Activated CD8-positive, alpha-beta memory T cell treated with anti-CD3 and anti-CD28 coated beads, Interleukin-2, amount 50 U/mL, for 4 hours (primary cell): ENCODE data around the gene HTR4.

Experiments used
- DNase-seq: peaks from one replicate; pipeline ENCODE4 v3.0.0-alpha.2; 2020

The HTR4 gene

GRCh38 chr5:148524721-148525120, 129.6 kb downstream of the HTR4 start:
- DNase-seq = no peak

GRCh38 chr5:148523139-148523538, 131.2 kb downstream of the HTR4 start:
- no peak for DNase-seq

DNA sequence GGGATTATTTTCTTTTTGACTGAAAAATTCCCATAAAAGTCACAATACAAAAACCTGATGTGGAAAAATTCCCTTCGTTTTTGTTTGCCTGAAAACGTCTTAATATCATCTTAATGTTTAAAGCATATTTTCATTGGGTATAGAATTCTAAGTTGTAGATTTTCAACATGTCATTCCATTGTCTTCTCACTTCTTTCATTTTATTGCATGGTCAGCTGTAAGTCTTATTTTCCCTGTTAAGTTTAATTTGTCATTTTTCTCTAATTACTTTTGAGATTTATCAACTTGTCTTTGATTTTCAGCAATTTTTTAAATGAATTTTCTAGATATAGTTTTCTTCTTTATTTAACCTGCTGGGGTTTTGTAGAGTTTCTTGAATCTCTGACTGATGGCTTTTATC, 138.9 kb downstream of the HTR4 start:
- no peak for DNase-seq

DNA sequence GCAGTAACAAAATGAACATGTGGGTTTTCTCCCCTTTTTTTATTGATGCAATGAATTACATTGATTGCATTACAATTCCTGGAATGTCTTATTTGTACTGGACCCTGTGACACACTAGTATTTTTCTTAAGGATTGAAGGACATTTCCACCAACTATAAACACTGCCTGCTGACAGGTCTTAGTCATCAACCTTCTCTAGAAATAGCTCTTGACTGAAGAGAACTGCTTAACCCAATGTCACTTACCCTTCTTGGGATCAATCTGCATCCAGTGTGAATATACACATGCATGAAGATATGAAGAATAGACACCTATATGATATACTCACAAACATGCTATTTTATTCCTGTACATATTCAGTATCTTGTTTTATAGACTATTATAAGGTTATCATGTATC, 140.0 kb downstream of the HTR4 start:
- no peak for DNase-seq

- DNase-seq = no peak
Measured at GRCh38 chr5:148512498-148512897, 141.8 kb downstream of the HTR4 start.

- DNase-seq = no peak
Measured at GRCh38 chr5:148511810-148512347, 142.4 kb downstream of the HTR4 start.

DNA sequence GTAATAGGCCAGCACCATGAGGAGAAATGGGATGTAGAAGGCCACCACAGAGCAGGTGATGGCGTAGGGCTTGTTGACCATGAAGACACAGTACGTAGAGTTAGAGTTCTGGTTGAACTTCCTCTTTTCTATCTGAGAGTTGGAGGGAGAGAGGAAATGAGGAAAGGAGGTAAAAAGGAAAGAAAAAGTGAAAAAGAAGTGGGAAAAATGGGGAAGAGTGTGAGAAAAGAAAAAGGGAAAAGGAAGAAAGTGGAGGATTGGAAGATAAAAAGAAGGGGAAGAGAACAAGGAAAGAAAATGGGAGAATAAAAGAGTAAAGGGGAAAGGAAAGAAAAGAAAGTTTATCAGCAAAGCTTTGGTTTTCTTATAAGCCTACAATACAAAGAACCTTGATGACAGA, 144.4 kb downstream of the HTR4 start:
- DNase-seq = no peak

GRCh38 chr5:148507648-148508047, 146.7 kb downstream of the HTR4 start:
- DNase-seq = no peak

- DNase-seq = no peak
Measured at GRCh38 chr5:148499452-148499851, 154.9 kb downstream of the HTR4 start.

- no peak for DNase-seq
Measured at GRCh38 chr5:148497757-148498156, 156.6 kb downstream of the HTR4 start.

DNA sequence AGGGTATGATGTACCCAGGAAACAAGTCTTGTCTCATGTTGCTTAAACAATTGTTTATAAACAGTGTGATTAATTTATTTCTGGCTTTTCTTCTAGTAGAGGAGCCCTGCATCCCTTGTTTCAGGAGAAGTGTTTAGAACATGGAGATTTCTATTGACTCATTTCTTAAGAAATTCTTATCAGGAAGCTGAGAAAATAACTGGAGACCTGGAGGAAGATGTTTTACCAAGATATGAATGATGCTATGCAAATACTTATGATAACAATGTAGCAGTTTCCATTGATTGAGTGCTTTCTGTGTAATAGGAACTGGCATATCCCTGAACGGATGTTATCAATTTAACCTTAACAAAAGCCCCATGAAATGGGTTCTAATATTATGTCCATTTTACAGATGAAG, 162.0 kb downstream of the HTR4 start:
- no peak for DNase-seq

- no peak for DNase-seq
Measured at GRCh38 chr5:148491793-148492184, 162.5 kb downstream of the HTR4 start.

DNA sequence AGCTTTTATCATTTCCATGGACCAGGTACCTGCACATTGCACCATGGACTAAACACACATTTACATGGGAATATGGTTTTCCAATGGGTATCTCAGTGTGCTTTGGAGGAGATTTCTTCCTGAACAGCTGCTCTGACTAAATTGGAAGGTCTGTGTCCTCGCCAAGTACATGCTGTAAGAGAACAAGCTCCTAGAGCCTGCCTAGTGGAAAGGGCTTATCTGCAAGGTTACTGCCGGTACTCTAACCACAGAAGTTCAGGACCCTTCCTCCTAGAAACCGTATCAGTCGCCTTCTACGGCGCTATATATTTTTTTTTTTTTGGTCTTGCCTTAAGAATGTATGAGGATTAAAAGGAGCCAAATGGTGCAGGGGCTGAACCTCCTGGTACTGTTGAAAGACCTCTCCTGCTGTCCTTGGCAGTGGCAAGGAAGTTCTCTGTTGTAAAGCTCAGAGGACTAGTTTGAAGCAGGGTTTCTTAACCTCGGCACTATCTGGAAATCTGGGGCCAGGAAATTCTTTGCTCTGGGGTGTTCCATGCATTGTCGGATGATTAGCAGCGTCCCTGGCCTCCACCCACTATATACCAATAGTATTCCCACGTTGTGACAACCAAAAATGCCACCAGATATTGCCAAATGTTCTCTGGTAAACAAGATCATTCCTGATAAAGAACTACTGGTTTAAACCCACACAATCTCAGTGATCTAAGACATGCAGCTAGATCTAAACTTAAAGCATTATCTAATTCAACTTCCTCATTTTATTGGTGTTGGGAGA, 163.1 kb downstream of the HTR4 start:
- no peak for DNase-seq

GRCh38 chr5:148488757-148489156, 165.6 kb downstream of the HTR4 start:
- no peak for DNase-seq

DNA sequence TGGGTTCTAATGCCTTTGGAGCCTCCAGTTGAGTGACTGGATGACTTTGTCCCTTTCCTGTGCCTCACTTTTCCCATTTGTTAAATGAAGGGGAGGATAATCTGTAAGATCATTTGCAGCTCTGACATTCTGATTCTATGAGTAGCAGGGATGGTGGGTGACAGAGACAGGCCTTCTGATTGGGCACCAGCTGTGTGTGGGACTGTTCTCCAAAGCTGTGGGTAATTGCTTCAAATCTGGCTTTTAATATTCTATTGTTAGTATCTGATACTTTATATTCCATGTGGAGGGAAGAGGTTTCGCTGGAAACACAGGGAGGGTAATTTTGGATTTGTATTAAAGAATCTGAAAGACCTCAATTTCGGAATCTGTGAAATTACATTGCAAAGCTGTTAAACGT, 167.9 kb downstream of the HTR4 start:
- DNase-seq = no peak

- DNase-seq = no peak
Measured at GRCh38 chr5:148484651-148485050, 169.7 kb downstream of the HTR4 start.

GRCh38 chr5:148483750-148484149, 170.6 kb downstream of the HTR4 start:
- DNase-seq = no peak

DNA sequence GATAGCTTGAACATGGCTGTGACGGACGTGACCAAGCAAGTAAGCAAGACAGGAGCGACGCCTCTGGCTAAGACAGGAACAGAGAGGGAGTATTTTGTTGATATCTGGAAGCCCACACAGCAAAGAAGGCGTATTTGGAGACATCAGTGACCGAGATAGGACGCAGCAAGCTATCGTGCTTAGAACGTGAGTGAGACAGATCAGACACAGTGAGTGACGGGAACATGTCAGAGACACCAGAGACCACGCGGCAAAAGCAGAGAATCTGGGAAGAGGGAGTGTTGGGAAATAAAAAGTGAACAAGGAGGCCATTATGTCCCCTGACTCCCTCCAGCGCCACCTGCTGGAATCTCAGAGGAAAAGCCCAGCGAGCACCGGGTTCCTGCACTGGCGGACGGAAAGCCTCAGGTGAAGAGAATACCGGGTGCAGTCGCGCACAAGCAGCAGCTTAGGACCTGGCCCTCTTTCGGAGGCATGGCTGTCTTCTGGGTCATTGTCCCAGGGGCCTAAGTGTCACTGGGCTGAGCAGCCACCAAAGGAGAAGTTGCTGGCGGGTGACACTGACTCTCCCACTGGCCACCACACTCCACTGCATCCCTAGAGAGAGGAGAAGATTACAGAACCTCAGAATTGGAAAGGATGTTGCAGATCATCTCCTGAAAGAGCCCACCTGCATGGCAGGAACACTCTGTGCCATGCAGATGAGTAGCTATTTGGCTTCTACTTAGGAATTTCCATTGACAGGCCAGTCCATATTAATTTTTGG, 171.4 kb downstream of the HTR4 start:
- DNase-seq = peak; percentile 57

- no peak for DNase-seq
Measured at GRCh38 chr5:148482196-148482595, 172.1 kb downstream of the HTR4 start.

- no peak for DNase-seq
Measured at GRCh38 chr5:148477429-148477828, 176.9 kb downstream of the HTR4 start.

GRCh38 chr5:148476302-148476701, 178.0 kb downstream of the HTR4 start:
- DNase-seq = no peak

- DNase-seq = no peak
Measured at GRCh38 chr5:148474025-148474511, 180.3 kb downstream of the HTR4 start.

DNA sequence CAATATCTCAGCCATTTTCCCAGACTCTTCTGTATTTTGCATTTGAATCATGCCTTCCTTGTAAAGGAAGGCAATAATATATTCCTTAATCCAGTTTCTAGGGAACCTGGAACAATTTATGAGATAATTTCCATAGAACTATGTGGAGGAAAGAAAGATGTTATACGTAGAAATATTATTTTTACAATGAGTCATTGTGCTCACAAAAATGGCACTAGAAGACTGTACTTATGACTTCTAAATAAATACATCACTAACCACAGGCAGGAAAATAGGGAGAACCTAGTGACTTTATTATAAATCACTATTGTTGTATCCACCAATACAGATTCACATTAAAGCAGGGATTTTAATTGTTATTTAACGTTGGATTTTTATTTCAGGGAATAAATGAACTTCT, 182.9 kb downstream of the HTR4 start:
- DNase-seq = no peak

- no peak for DNase-seq
Measured at GRCh38 chr5:148469501-148469935, 184.8 kb downstream of the HTR4 start.
